ENCODE data around the gene SLC22A14. TPM values are rescaled to one million over a fixed set of nuclear protein-coding genes. Genes with fewer than 3 reads are reported as not detected.
"Not testable (repeated sequence)": the region's sequence is repeated elsewhere in the genome, so short reads cannot be mapped to it uniquely, and the experiment has no call there.

Gene SLC22A14, protein sequence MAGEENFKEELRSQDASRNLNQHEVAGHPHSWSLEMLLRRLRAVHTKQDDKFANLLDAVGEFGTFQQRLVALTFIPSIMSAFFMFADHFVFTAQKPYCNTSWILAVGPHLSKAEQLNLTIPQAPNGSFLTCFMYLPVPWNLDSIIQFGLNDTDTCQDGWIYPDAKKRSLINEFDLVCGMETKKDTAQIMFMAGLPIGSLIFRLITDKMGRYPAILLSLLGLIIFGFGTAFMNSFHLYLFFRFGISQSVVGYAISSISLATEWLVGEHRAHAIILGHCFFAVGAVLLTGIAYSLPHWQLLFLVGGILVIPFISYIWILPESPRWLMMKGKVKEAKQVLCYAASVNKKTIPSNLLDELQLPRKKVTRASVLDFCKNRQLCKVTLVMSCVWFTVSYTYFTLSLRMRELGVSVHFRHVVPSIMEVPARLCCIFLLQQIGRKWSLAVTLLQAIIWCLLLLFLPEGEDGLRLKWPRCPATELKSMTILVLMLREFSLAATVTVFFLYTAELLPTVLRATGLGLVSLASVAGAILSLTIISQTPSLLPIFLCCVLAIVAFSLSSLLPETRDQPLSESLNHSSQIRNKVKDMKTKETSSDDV
- 0.24 TPM for total RNA-seq

DNA sequence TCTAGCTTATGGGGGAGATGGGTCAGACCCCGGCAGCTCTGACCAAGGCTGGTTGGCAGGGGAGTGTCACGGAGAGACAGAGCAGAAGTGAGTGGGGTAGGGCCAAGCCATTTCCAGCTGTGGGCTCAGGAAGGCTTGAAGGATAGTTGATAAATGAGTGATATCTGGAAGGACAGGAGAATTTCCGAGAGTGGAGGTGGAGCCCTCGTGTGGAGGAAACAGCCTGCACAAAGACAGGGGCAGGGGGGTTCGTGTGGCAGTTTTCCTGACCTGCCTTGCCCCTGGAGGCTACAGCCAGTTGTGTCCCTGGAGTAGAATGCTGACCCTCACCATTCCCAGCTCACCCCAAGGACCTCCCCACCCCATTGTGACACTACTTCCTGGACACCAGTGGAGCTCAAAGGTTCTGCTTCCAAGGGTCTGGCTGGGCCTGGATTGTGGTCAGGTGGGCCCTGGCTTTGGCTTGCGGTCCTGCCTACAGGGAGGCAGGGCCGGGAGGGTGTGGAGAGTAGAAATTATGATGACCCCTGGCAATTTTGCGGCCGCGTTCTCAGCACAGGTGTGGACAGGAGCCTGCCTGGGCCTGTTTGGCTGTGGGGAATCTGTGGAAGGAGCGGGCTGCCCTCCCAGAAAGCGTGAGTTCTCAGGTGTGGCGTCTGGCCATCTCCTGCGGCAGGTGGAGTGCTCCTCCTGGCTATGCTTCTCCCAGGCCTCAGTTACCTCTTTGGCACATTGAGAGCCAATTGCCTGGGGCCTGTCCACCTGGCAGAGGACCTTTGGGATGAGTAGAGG lies at the start of gene SLC22A14:
Gene SLC22A14, plus strand, starts transcription at position 400 of the 792 bp plus-strand sequence. CDS start 23,733 bp downstream, outside the sequence.
- peak; percentile 63 for ATAC-seq

DNA sequence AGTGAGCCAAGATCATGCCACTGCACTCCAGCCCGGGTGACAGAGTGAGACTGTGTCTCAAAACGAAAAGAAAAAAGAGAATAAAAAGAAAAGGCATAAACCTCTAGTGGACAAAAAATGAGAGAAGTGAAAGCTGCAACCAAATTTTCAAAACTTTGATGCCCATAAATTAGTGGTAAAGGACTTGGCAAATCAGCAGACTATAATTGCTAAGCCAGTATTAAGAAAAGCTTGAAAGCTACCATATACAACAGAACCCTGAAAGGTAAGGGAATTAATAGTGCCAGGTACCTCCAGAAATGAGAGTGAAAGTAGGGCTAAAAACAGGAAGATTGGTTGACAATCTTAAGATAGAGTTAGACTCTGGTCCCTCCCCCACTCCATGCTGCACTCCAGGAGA lies 49.4 kb upstream of the SLC22A14 start:
- ATAC-seq: no peak

DNA sequence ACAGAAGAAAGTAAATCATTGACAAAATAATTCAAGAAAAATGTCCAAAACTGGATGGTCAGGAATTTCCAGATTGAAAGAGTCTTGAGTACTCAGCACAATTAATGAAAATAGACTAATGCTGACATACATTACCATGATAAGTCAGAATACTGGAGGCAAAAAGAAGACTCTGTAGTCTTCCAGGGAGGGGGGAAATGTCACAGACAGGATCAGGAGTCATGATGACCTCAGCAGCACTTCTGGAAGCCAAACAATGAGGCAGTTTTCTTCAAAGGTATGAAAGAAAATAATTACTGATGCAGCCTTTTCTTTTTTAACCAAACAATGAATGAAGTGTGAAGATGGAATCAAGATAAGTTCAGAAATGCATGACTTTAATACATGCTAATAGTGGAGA lies 46.6 kb upstream of the SLC22A14 start:
- ATAC-seq: peak; percentile 48

DNA sequence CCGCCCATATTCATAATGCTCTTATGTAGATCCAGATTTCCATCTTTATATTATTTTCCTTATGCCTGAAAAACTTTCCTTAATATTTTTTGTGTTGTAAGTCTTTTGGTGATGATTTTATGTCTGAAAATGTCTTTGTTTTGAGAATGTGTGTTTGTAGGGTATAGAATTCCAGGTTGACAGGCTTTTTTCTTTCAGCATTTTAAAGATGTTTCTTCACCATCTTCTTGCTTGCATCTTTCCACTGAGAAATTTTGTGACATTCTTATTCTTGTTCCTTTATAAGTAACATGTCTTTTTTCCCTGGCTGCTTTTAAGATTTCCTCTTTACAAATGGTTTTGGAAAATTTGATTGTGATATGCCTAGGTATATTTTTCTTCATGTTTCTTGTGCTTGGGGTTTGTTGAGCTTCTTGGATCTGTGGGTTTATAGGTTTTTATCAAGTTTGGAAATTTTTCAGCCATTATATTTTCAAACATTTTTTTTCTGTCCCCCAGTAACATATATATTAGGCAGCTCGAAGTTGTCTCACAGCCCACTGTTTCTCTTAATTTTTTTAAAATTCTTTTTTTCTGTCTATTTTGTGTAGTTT lies 43.6 kb upstream of the SLC22A14 start:
- ATAC-seq: no peak

DNA sequence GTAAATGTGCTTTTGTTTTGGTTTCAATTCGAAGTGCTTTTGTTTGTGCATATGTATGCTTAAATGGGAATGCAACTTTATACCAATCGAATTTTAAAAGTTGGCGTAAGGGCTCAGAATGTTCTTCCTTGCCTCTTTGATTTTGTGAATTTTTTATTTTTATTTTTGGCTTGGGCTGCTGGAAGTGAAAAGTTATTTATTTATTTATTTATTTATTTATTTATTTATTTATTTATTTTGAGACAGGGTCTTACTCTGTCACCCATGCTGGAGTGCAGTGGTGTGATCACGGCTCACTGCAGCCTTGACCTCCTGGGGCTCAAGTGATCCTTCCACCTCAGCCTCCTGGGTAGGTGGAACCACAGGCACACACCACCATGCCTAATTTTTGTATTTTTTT lies 39.3 kb upstream of the SLC22A14 start:
- ATAC-seq: not testable (repeated sequence)

DNA sequence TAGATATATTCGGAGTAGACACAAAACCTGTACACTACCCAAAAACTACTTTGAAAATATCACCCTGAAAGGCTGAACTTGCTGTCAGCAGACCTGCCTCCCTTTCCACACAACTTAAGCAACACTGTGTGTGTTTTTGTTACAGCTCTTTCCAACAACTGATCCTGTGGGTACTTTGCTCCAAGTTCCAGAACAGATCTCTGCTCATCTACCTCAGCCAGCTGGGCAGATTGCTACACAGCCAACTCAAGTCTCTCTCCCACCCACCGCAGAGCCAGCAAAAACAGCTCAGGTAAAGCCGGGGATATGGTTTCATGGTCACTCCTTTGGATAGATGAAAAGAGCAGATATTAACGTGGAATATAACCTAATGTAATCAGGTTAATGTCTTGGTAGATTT lies 36.2 kb upstream of the SLC22A14 start:
- no peak for ATAC-seq

DNA sequence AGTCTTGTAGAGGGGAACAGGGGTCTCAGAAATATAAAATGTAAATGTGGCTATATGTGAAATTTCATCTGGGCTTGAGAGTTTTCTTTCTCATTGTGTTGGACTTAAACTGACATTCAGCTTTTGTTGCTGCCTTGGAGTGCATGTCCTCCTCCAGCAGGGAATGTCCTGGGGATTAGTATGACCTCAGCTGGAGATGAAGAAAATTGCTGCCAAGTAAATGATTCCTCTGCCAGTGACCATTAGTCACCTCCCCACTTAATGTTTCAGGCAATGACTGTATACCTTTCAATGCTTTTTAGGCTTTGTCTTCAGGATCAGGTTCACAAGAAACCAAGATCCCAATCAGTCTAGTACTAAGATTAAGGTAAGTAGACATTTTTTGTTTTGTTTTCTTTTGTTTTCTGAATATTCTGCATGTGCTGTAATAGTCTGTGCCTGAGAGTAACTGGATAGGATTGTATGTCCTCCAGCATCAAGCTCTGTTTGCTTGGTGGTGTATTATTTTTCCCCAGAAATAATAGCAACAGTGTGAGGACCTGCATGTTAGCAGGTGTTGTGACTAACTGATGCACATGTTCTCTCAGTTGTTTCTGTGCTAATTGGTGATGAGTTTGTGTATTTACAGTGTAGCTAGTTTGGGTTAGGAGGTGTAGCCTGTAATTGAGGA lies 34.6 kb upstream of the SLC22A14 start:
- ATAC-seq: peak; percentile 93

DNA sequence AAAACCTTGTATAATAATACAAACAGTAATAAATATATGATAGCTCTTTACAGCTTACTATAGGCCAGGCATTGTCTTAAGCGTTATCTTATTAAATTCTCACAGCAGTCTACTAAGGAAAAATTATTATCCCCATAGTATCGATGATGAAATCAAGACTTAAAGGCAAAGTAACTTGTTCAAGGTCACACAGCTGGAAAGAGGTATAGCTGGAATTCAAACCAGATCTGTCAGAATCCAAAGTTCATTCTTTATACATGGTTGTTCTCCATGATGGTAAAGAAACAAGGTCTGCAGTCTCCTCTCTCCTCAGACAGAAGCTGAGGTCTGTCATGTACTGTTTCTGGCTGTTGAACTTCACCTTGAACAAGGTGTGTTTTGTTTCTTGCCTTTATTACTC lies 31.9 kb upstream of the SLC22A14 start:
- no peak for ATAC-seq

DNA sequence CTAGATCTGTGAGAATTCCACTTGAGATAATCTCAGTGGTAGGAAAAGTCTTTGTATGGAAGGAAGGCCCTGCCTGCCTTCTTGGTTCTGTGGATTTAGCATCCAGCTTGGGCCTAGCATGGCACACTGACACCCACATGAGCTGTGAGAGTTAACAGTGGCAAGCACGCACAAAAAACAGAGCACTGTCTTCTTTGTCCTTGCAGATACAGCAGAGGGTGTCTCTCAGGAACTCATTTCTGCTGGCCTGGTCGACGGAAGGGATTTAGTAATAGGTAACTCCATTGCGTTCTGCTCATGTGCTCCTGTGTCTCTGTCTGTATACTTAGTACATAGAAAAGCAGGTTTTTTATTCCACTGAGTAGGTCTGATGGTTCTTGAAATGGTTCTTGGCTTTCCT lies 30.9 kb upstream of the SLC22A14 start:
- ATAC-seq: no peak

DNA sequence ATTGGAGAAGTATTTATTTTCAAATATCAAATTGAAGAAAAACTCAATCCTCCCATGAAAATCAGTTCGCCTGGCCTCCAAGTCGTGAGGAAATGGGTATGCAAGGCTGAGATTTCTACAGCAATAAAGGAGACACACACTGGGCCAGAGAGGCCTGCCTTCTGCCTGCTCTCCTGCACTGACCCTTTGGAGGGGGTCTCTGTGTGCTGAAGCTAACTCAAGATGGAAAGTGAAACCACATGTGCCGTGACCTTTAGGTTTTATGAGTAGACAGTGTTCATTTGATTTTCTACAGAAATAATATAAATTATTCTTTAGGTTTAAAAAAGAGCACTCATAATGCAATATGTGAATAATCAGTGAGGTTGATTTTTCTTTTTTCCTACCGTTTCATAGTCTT lies 28.4 kb upstream of the SLC22A14 start:
- ATAC-seq: no peak

DNA sequence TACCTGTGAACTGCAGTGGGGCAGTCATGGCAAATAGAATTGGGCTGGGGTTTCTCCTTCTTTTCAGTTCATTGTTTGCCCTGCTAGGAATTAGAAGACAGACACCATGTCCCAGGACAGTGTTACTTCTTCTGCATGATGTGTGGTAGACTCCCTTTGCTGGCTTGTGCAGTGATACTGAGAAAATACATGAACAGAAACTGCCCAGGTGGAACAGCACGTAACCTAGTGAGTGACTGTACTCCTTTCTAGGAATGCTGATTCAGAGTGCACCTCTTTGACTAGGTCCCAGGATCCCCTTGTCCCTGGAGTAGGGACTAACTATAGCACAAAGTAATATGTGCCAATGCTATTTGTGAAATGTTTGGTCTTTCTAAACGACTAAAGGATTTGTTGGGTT lies 27.2 kb upstream of the SLC22A14 start:
- no peak for ATAC-seq

DNA sequence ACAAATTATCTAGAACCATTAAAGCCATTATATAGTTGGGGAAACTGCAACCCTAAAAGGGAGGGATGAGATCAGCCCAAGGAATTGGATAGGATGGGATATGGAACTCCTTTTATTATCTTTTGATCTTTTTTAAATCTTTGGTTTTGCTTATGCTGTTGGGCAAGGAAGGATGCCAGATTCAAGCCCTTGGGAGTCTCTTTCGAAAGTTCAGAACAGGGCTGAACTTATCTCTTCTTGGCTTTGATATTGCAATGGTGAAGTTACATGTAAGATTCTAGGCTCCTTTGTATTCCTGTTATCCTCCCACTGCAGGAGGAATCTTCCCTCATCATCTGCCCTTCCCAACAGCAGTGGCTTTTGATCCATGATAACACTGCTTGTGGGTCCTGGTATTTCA lies 26.5 kb upstream of the SLC22A14 start:
- no peak for ATAC-seq

DNA sequence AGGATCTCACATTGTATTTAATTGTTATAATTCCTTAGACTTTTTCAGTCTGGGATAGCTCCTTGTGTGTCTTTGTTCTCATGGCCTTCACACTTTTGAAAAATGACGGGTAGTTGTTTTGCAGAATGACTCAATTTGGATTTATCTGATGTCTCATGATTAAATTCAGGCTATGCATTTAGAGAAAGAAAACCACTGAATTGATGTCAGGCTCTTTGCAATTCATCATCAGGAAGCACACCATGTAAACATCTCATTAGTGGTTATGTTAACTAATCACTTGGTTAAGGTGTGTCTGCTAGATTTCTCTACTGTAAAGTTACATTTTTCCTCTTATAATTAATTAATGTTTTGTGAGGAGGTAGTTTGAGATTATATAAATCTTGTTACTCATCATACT lies 24.5 kb upstream of the SLC22A14 start:
- ATAC-seq: no peak

DNA sequence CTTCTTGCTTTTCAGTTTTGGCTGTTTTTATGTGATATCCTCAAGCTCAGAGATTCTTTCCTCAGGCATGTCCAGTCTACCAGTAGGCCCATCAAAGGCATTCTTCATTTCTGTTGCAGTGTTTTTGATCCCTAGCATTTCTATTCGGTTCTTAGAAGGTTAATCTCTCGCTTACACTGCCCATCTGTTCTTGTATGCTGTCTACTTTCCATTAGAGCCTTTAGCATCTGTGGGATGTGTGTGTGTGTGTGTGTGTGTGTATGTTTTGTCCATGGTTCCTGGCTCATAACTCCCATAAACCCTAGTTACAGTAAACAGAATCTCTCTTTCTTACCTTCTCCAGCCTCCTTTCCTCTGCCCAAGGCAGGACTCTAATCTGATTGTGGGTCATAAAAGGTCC lies 21.6 kb upstream of the SLC22A14 start:
- no peak for ATAC-seq

DNA sequence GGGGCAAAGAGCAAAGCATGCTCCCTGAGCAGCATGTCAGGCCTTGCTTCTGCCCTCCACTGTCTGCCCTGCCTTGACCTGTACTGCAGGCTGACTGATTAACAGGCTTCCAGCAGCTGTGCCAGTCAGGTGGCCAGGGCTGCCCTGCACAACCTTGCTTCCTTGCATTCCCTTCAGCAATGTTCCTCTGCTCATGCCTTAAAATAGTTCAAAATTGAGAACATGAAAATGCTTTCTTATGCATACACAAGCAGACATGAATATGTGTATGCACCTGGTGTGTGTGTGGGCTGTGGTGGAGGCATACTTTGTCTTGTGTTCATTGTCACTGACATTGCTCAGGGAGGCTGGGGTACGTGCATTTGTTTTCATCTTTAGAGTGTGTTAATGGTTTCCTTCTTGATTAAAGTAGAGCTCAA lies 17.7 kb upstream of the SLC22A14 start:
- peak; percentile 77 for ATAC-seq

DNA sequence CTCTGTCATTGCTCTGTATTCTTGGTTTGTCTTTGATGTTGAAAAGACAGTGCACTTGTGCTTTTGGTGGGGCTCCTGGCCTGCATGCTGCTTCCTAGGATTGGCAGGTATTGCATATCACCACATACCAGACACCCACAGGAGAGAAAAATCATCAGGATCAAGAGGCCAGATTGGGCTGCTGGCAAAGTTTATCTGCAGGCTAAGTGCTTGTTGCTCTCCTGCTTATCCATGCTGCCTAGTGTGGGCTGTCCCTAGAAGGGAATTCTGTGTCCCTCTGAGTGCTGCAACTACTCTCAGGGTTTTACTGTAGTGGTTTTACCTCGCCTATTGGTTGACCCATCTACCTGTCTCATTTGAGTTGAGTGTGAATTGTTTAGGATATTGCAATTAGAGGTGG lies 17.3 kb upstream of the SLC22A14 start:
- ATAC-seq: no peak

DNA sequence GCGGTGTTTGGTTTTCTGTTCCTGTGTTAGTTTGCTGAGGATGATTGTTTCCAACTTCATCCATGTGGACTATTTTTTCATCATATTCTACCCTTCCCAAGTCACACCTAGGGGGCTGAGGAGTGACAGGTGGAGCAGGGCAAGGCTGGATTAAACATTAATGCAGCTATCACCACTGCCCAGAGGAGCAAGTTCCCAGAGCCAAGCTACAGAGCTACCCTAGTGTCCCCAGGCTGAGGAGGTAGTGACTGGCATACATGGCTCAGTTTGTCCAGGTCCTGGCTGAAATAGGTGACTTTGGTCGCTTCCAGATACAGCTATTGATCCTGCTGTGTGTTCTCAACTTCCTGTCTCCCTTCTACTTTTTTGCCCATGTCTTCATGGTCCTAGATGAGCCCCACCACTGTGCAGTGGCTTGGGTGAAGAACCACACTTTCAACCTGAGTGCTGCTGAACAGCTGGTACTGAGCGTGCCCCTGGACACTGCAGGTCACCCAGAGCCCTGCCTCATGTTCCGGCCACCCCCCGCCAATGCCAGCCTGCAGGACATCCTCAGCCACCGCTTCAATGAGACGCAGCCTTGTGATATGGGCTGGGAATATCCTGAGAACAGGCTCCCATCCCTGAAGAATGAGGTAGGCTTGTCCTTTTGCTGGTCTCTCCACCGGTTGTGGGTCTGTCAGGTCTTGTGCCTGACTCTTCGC lies 16.3 kb upstream of the SLC22A14 start, which contains the start of gene SLC22A13:
Gene SLC22A13, plus strand, starts transcription at position 209 of the 704 bp plus-strand sequence. Its CDS starts 49 bp downstream, at position 258.
- no peak for ATAC-seq

DNA sequence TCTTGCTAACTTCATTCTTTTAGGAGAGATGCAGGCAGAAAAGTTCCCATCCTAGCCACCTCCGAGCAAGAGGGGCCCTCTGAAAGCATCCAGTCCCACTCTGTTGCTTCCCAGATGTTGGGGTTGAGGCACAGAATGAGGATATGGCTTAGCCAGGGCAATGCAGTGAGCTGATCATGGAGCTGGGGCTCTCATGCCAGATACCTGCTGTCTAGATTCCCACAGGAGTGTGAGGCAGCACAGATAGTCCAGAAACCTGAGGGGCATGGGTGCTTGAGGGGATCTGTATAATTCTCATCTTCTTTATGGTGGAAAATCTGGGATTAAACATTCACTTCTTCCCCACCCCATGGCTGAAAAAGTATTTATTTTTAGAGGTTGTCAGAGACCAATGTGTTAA lies 15.3 kb upstream of the SLC22A14 start:
- no peak for ATAC-seq

DNA sequence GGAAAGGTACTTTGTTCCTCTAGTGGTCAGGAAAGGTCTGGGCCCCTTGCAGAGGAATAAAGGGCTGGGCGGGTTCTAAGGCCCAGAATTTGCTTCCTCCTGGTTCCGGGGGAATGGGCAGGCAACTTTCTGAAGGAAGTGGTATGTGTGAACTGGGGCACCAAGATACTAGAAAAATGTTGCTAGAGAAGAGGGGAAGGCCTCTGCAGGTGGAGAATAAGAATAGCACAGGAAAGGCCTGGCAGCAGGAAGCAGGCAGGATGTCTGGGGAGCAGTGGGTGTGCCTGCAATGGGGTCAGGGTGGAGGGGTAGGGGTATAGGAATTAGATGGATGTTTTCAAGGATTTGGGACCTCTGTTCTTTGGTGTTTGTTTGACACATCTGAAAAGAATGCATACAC lies 14.4 kb upstream of the SLC22A14 start:
- ATAC-seq: no peak

DNA sequence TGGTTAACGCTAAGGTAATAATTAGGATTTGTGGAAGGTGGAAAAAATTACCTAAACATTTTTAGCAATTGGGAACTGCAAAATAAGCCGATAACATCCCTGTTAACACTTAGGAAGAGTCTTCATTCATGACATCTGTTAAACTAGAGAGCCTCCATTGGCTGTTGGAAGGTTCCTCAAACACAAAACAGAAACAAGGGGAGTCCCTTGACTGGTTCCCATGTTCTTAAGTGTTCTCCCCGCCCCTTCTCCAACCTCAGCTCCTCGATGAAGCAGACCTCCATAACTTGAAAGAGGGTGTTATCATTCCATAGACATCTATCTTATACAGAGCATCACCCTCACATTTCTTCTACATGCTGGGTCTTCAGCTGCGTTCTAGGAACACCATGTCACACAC lies 14.0 kb upstream of the SLC22A14 start:
- no peak for ATAC-seq

DNA sequence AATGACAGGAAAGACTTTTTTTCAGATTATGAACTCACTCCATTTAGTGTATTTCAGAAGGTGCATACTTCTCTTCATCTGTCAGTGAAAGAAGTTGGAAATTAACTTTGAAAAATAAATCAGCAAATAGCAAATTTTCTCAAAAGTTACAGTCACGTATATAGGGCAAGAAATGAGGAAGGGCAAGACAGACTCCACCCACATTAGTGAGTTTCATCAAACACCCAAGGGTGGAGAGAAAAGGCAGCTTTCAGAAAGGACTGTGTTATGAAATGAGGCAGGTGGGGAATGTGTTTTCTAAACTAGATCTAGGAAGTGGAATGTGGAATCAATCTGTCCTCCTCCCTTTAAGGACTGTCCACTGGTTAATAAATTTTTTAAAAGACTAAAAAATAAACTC lies 13.6 kb upstream of the SLC22A14 start:
- no peak for ATAC-seq

DNA sequence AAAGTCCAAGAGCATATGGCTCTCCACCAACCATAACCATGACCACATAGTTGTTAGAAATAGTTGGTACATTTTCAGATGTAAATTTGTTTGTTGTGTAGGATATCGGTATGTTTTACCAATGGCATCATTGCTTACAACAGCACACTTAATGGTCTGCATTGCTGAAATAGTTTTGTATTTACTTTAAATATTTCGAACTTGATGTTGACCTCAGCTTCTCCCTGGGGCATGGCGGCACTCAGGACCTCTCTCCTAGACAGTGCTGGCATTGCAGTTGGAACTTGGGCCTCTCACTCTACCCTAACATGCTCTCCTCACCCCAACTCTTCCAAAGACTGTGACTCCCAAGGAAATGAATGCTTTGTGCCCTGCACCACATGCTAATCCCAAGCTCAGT lies 11.5 kb upstream of the SLC22A14 start:
- ATAC-seq: no peak
